GM18907 (cell line): ENCODE results near the gene ACTR5.

Source experiments
- ATAC-seq: cut with Tn5 transposase; IDR thresholded peaks from one replicate; pipeline ENCODE4 v1.9.1; 2021; ENCODE audit warnings: mild to moderate bottlenecking, moderate library complexity; ENCODE audit not compliant: unreplicated experiment

Gene ACTR5

GRCh38 chr20:38728911-38729642, 19.2 kb upstream of the ACTR5 start:
- ATAC-seq, result no peak

- no peak for ATAC-seq
Measured at GRCh38 chr20:38729767-38730166, 18.5 kb upstream of the ACTR5 start.

GRCh38 chr20:38730167-38730988, 17.9 kb upstream of the ACTR5 start:
- no peak for ATAC-seq

- ATAC-seq, result no peak
Measured at GRCh38 chr20:38730989-38731737, 17.1 kb upstream of the ACTR5 start.

- ATAC-seq, result no peak
Measured at GRCh38 chr20:38731738-38732113, 16.5 kb upstream of the ACTR5 start.

GRCh38 chr20:38732981-38733380, 15.3 kb upstream of the ACTR5 start:
- no peak for ATAC-seq

GRCh38 chr20:38735172-38735571, 13.1 kb upstream of the ACTR5 start:
- no peak for ATAC-seq

GRCh38 chr20:38737887-38738286, 10.4 kb upstream of the ACTR5 start:
- no peak for ATAC-seq

GRCh38 chr20:38745757-38746156, 2.5 kb upstream of the ACTR5 start:
- no peak for ATAC-seq

GRCh38 chr20:38747495-38748096, 664 bp upstream of the ACTR5 start:
- ATAC-seq, result no peak

GRCh38 chr20:38748861-38749149, 545 bp downstream of the ACTR5 start:
- ATAC-seq, result no peak

GRCh38 chr20:38751360-38751976, 3.2 kb downstream of the ACTR5 start:
- no peak for ATAC-seq

- ATAC-seq, result no peak
Measured at GRCh38 chr20:38752029-38752428, 3.8 kb downstream of the ACTR5 start.

- ATAC-seq, result no peak
Measured at GRCh38 chr20:38754924-38755323, 6.7 kb downstream of the ACTR5 start.

GRCh38 chr20:38755324-38755910, 7.2 kb downstream of the ACTR5 start:
- ATAC-seq, result no peak

- ATAC-seq, result no peak
Measured at GRCh38 chr20:38757145-38757775, 9.0 kb downstream of the ACTR5 start.

- no peak for ATAC-seq
Measured at GRCh38 chr20:38759106-38759505, 10.8 kb downstream of the ACTR5 start.

- ATAC-seq, result no peak
Measured at GRCh38 chr20:38760978-38761377, 12.7 kb downstream of the ACTR5 start.

GRCh38 chr20:38762174-38762573, 13.9 kb downstream of the ACTR5 start:
- ATAC-seq, result no peak

GRCh38 chr20:38763616-38764015, 15.4 kb downstream of the ACTR5 start:
- no peak for ATAC-seq
